Right ventricle myocardium superior (tissue), 1 donor: ENCODE data around the gene CDK11A. TPM values are rescaled to one million over a fixed set of nuclear protein-coding genes. Genes with fewer than 3 reads are reported as not detected.
"Not testable (repeated sequence)": the region's sequence is repeated elsewhere in the genome, so short reads cannot be mapped to it uniquely, and the experiment has no call there.

ENCODE experiments used
- ATAC-seq: fragments of 200-7000 bp; cut with Tn5 transposase; one replicate; pipeline ENCODE4 v1.9.1; 2020; ENCODE audit warnings: mild to moderate bottlenecking; ENCODE audit not compliant: poor library complexity
- DNase-seq: peaks from one replicate; pipeline ENCODE4 v3.0.0-alpha.2; 2020
- intact Hi-C: fragments of 100-400 bp; cut with DNase I; formaldehyde crosslinking; loops from one replicate; pipeline ENCODE4 v1.11.2; 2022
- total RNA-seq: library from RNA; stranded (reverse); fragmentation: NEBNext Ultra II Directional; extraction: Animal tissue kit (Norgen Biotek cat#: 25700); gene quantifications from one replicate; pipeline ENCODE4 v1.2.1, GENCODE V29; 2021
- donor health status: DM: no; HTN: yes; CAD: no; lungs with severe emphysema.

Gene CDK11A
- total RNA-seq, 1 donor from 2014 or later: 17.3 TPM

DNA sequence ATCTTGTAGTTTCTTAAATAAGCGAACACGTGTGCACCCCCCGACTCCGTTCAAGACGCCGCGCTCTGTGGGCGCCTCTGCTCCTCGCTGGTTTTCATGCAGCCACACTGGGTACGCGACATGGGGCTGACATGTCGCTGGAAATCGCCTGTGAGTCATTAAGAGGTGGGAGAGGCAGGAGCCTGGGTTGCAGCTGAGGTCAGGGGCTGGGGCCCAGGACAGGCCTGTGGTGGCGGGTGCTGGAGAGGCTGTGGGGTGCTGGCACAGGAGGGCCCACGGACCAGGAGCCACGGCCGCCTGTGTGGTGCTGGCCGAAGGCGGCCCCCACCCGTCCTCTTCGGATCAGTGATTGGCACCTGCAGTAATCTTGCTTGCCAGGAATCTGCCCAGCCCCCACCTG, 49.4 kb downstream of the CDK11A start:
- ATAC-seq, intact Hi-C loops, DNase-seq: not testable (repeated sequence)

GRCh38 chr1:1672181-1672965, 51.8 kb downstream of the CDK11A start:
- DNase-seq (no peak), ATAC-seq (no peak)
- intact Hi-C loops: no loop called here

DNA sequence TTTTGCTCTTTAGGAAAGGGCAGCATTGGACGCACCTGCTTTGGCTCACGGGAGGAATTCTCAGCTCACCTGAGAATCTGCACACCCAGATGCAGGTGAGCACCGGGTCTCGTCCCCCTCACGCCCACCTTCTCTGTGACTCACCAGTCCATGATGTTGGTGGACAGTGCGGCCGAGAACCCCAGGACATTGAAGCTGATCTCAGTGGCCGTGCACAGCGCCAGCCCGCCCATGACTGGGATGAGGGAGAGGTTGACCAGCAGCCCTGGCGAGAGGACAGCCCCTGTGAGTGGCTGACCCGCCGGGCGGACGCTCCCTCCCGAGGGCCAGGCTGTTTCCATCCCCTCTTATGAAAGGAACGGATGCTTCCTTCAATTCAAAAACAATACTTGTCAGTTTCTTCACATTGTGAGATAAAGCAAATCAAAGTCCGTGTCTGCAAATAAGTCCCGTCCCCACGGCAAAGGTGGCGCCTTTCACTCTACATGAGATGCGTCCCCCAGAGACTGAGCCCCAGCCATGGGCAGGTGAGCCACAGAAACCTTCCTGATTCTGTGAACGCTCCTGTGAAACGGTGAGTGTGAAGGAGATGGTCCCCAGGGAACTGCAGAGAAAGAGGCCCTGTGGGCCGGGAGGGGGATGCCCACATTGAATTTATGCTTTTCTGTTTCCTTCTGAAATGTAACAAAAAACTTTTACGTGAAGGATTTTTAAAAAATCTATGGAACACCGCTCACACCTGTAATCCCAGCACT, 52.6 kb downstream of the CDK11A start:
- intact Hi-C loops: no loop called here
- DNase-seq (no peak), ATAC-seq (no peak)

GRCh38 chr1:1670866-1671265, 53.3 kb downstream of the CDK11A start:
- ATAC-seq (no peak), DNase-seq (no peak)
- intact Hi-C loops: no loop called here

- ATAC-seq: no peak
- DNase-seq: no peak
These were observed 54.4 kb downstream of the CDK11A start for GRCh38 chr1:1669468-1670440.

DNA sequence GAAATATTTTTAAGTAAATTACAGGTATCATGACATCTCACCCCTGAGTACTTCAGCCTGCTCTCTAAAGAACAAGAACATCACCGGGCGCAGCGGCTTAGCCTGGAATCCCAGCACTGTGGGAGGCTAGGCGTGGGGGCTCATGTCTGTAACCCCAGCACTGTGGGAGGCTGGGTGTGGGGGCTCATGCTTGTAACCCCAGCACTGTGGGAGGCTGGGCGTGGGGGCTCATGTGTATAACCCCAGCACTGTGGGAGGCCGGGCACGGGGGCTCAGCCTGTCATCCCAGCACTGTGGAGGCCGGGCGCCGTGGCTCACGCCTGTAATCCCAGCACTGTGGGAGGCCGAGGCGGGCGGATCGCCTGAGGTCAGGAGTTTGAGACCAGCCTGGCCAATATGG, 57.6 kb downstream of the CDK11A start:
- intact Hi-C loops: loop anchor here (5.0 kb wide), 1 partner anchor 49 kb away; the partner anchor contains the start of gene MIB2
- DNase-seq: no peak
- no peak for ATAC-seq

More at GRCh38 chr1:1669468-1670440, 54.4 kb downstream of the CDK11A start:
- intact Hi-C loops: loop anchor here (5.0 kb wide), 1 partner anchor 52 kb away; the partner anchor contains the start of gene MIB2

- intact Hi-C loops: loop anchor here (5.0 kb wide), 1 partner anchor 49 kb away; the partner anchor contains the start of gene MIB2
- no peak for ATAC-seq
- DNase-seq: no peak
These were observed 58.3 kb downstream of the CDK11A start for GRCh38 chr1:1665815-1666251.

- ATAC-seq: no peak
- intact Hi-C loops: loop anchor here (5.0 kb wide), 1 partner anchor 48 kb away; the partner anchor contains the start of gene MIB2
- DNase-seq: no peak
These were observed 59.0 kb downstream of the CDK11A start for GRCh38 chr1:1664941-1665814.

DNA sequence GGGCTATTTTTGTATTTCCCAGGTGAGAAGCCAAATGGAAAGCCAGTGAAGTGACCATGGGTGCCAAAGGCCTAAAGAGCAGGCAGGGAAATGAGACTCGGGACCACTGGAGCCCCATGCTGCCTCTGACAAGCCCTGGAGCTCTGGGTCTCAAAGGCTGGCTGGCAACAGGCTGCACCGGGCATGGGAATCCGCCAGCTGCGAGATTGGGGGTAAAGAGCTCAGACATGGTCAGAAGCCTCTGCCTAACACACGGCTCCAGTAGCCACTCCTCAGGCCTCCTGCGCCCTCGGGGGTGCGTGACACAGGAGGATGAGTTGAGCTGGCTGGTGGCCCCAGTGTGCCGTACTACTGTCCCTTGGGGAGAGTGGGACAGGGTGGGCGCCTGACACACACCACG, 59.8 kb downstream of the CDK11A start:
- intact Hi-C loops, ATAC-seq, DNase-seq: not testable (repeated sequence)

GRCh38 chr1:1662830-1663560, 61.2 kb downstream of the CDK11A start:
- ATAC-seq, DNase-seq, intact Hi-C loops: not testable (repeated sequence)

DNA sequence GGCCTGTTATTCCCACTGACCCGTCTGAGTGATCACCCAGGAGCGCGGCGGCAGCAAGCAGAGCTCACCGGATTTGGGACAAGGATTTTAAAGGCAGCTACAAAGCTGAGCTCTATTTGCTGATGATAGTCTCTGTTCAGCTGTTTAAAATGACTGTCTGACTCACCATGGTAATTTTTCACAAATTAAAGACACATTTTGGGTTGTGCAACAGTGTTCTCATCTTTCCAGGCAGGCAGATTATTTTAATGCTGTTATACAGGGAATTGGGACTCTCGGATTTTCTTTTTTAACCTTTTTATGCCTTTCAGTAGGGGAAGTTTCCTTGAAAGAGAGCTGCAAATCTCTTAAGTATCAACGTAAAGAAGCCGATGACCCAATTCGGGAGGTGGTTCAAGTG, 61.8 kb downstream of the CDK11A start:
- ATAC-seq, intact Hi-C loops, DNase-seq: not testable (repeated sequence)

- peak; percentile 95 for DNase-seq
- peak; percentile 95 for ATAC-seq
- intact Hi-C loops: not testable (repeated sequence)
These were observed 65.3 kb downstream of the CDK11A start, which contains the start of gene CDK11B for GRCh38 chr1:1658583-1659549. CDK11B (minus strand) TSS chr1:1659004; CDS start chr1:1657485, 1,519 bp downstream.
